ENCODE measurements around the gene HOTAIR. TPM values are rescaled to one million over a fixed set of nuclear protein-coding genes. Genes with fewer than 3 reads are reported as not detected.

HOTAIR gene
- polyA plus RNA-seq, 3 donors, result not detected

Small RNA genes lying within 50 kb of the gene (small RNA-seq; reads per million reads assigned to genes)
- gene AC012531.3 (ENCODE audit: insufficient read length, low read depth) (not detected), gene AC012531.4 (ENCODE audit: insufficient read length, low read depth) (not detected), gene MIR196A2 (ENCODE audit: insufficient read length, low read depth) (not detected), gene RF01905 (ENCODE audit: insufficient read length, low read depth) (not detected), gene RF01906 (ENCODE audit: insufficient read length, low read depth) (not detected)

Other genes starting within 250 kb of the HOTAIR start
- gene CALCOCO1, start 247.5 kb downstream of the HOTAIR start, polyA plus RNA-seq, result 100 to 1,000 TPM in 1 of 3 donors, 10 to 100 TPM in 2; 60.1 to 238 (median 69.6) TPM
- not detected for gene CISTR, start 223.0 kb downstream of the HOTAIR start, polyA plus RNA-seq
- gene HOXC13, start 36.1 kb downstream of the HOTAIR start, polyA plus RNA-seq, result not detected
- not detected for gene HOXC12, start 20.1 kb downstream of the HOTAIR start, polyA plus RNA-seq
- gene HOXC11, start 1.8 kb downstream of the HOTAIR start, polyA plus RNA-seq, result not detected
- not detected for gene HOXC10, start 10.2 kb upstream of the HOTAIR start, polyA plus RNA-seq
- gene HOXC9, start 25.2 kb upstream of the HOTAIR start, polyA plus RNA-seq, result not detected
- gene HOXC8, start 34.0 kb upstream of the HOTAIR start, polyA plus RNA-seq, result not detected
- gene HOXC6, start 53.5 kb upstream of the HOTAIR start, polyA plus RNA-seq, result not detected
- not detected for gene HOXC5, start 58.1 kb upstream of the HOTAIR start, polyA plus RNA-seq
- not detected for gene HOXC4, start 78.9 kb upstream of the HOTAIR start, polyA plus RNA-seq
- 10 to 100 TPM; 22.2 to 50.8 (median 46.8) TPM for gene SMUG1, start 214.0 kb upstream of the HOTAIR start, polyA plus RNA-seq